PC-3 (cell line): ENCODE results near the gene JPH3.

Source experiments
- CTCF ChIP-seq: fragments of 300-600 bp; sonication (generic); conservative IDR thresholded peaks from 2 replicates; pipeline ENCODE4 v1.5.1; 2017; ENCODE audit warnings: antibody characterized with exemption, low read depth, mild to moderate bottlenecking, low read length
- EZH2 ChIP-seq: fragments of 300-600 bp; sonication (generic); IDR thresholded peaks from one replicate; pipeline ENCODE4 v1.6.1; 2017; ENCODE audit warnings: antibody characterized with exemption, mild to moderate bottlenecking, low read length; ENCODE audit not compliant: unreplicated experiment
- EZH2phosphoT487 ChIP-seq: fragments of 300-600 bp; sonication (generic); IDR thresholded peaks from 2 replicates; pipeline ENCODE4 v1.6.1; 2018; ENCODE audit warnings: mild to moderate bottlenecking, antibody characterized with exemption, low read length, borderline replicate concordance

- TF ChIP-seq CTCF (no peak), EZH2 (no peak), EZH2phosphoT487 (no peak)
Measured at GRCh38 chr16:87644186-87644585, 41.9 kb downstream of the JPH3 start.
